SK-N-SH (cell line): ENCODE results near the gene SLC22A5. TPM values are rescaled to one million over a fixed set of nuclear protein-coding genes. Genes with fewer than 3 reads are reported as not detected.

Source experiments
- CTCF ChIA-PET: fragments of 300-600, 350-600 bp; formaldehyde crosslinking; extraction: SDS; loops from one replicate; lab custom pipeline; 2021; lab: Yijun Ruan, JAX
- POLR2A ChIA-PET: fragments of 350-600 bp; sonication (Branson Sonifier 250); formaldehyde crosslinking; extraction: SDS; loops from one replicate; lab custom pipeline; 2020; ENCODE audit warnings: antibody characterized with exemption, inconsistent platforms; lab: Yijun Ruan, JAX
- DNase-seq: peaks from one replicate; pipeline ENCODE4 v3.0.0; 2012
- H2AFZ ChIP-seq: fragments of 200-600 bp; sonication (generic); 2 replicates; pipeline ENCODE4 v1.8.1; 2016; ENCODE audit warnings: antibody characterized with exemption, mild to moderate bottlenecking, low read depth
- H3F3A ChIP-seq: fragments of 200-600 bp; sonication (generic); replicated peaks from 2 replicates; pipeline ENCODE3; 2016; ENCODE audit warnings: antibody characterized with exemption, mild to moderate bottlenecking; ENCODE audit not compliant: insufficient read depth
- H3K27ac ChIP-seq, 2 experiments: fragments of 200-500 bp in 1 of 2; fragments of 200-600 bp in 1 of 2; sonication (Bioruptor generic) in 1 of 2; sonication (generic), shearing (Covaris generic) in 1 of 2; 2 replicates each; pipeline versions ENCODE4 v1.5.1 to v1.6.1; 2014 to 2016; ENCODE audit warnings: low read depth in 2 of 2, inconsistent platforms in 1 of 2, low read length in 1 of 2, mild to moderate bottlenecking in 1 of 2, mixed read lengths in 1 of 2
- H3K27me3 ChIP-seq: fragments of 200-600 bp; sonication (generic), shearing (Covaris generic); 2 replicates; pipeline ENCODE4 v1.6.1; 2016; ENCODE audit warnings: mixed run types; ENCODE audit not compliant: insufficient read depth
- H3K36me3 ChIP-seq, 2 experiments: fragments of 200-500 bp in 1 of 2; fragments of 200-600 bp in 1 of 2; sonication (Bioruptor generic) in 1 of 2; sonication (generic) in 1 of 2; replicated peaks in 1 of 2; 2 replicates each; pipeline versions ENCODE3 to v1.5.1; 2014 to 2016; ENCODE audit warnings: low read length in 1 of 2, mild to moderate bottlenecking in 1 of 2; ENCODE audit not compliant: insufficient read depth in 2 of 2, control insufficient read depth in 1 of 2
- H3K4me1 ChIP-seq, 2 experiments: fragments of 200-500 bp in 1 of 2; fragments of 200-600 bp in 1 of 2; sonication (Bioruptor generic) in 1 of 2; sonication (generic), shearing (Covaris generic) in 1 of 2; 2 replicates each; pipeline versions ENCODE4 v1.5.1 to v1.6.1; 2014 to 2016; ENCODE audit warnings: low read depth in 1 of 2, low read length in 1 of 2, mixed run types in 1 of 2; ENCODE audit not compliant: insufficient read depth in 2 of 2, control insufficient read depth in 1 of 2
- H3K4me2 ChIP-seq: fragments of 200-600 bp; sonication (generic), shearing (Covaris generic); 2 replicates; pipeline ENCODE4 v1.6.1; 2017; ENCODE audit warnings: mixed run types
- H3K4me3 ChIP-seq, 2 experiments: fragments of 200-500 bp in 1 of 2; fragments of 200-600 bp in 1 of 2; sonication (Bioruptor generic) in 1 of 2; sonication (generic), shearing (Covaris generic) in 1 of 2; 2 replicates each; pipeline versions ENCODE4 v1.5.1 to v1.8.1; 2014 to 2016; ENCODE audit warnings: low read depth in 2 of 2, inconsistent platforms in 1 of 2, low read length in 1 of 2, mild to moderate bottlenecking in 1 of 2, mixed read lengths in 1 of 2, moderate library complexity in 1 of 2
- H3K79me2 ChIP-seq: fragments of 200-600 bp; sonication (generic); 2 replicates; pipeline ENCODE4 v1.8.1; 2017; ENCODE audit warnings: mild to moderate bottlenecking; ENCODE audit not compliant: insufficient read depth
- H3K9ac ChIP-seq: fragments of 200-600 bp; sonication (generic); 2 replicates; pipeline ENCODE4 v1.6.1; 2017; ENCODE audit warnings: mixed run types
- H3K9me2 ChIP-seq: fragments of 200-600 bp; sonication (generic); 2 replicates; pipeline ENCODE4 v1.6.1; 2017; ENCODE audit warnings: mixed run types
- H3K9me3 ChIP-seq: fragments of 200-600 bp; sonication (generic); 2 replicates; pipeline ENCODE4 v1.6.1; 2017; ENCODE audit warnings: mixed run types, mild to moderate bottlenecking, moderate library complexity
- H4K20me1 ChIP-seq: fragments of 200-600 bp; sonication (generic); 2 replicates; pipeline ENCODE4 v1.6.1; 2017; ENCODE audit warnings: mild to moderate bottlenecking, mixed run types; ENCODE audit not compliant: insufficient read depth
- CHD2 ChIP-seq: fragments of 150-350 bp; IDR thresholded peaks from 2 replicates; pipeline ENCODE4 v1.6.1; 2018; ENCODE audit warnings: low read length; ENCODE audit not compliant: partially characterized antibody
- CTCF ChIP-seq: fragments of 200-600 bp; sonication (generic); IDR thresholded peaks from 2 replicates; pipeline ENCODE4 v1.6.1; 2017; ENCODE audit warnings: antibody characterized with exemption, mild to moderate bottlenecking, moderate library complexity
- ELF1 ChIP-seq: IDR thresholded peaks from 2 replicates; pipeline ENCODE4 v1.4.0; 2012
- EZH2phosphoT487 ChIP-seq: fragments of 200-600 bp; sonication (generic); IDR thresholded peaks from 2 replicates; pipeline ENCODE4 v1.6.1; 2017; ENCODE audit warnings: low read depth, mixed run types, mild to moderate bottlenecking, antibody characterized with exemption, moderate library complexity, borderline replicate concordance
- FOSL2 ChIP-seq: IDR thresholded peaks from 2 replicates; pipeline ENCODE4 v1.4.0; 2012; ENCODE audit warnings: low read depth, mild to moderate bottlenecking, moderate library complexity, borderline replicate concordance
- FOXJ3 ChIP-seq: sonication (generic); formaldehyde crosslinking; IDR thresholded peaks from 2 replicates; pipeline ENCODE4 v1.5.1; 2020; ENCODE audit warnings: mild to moderate bottlenecking, missing genetic modification reagents
- FOXM1 ChIP-seq: IDR thresholded peaks from 2 replicates; pipeline ENCODE4 v1.4.0; 2012; ENCODE audit warnings: low read depth, mild to moderate bottlenecking
- GATA2 ChIP-seq: sonication (generic); formaldehyde crosslinking; IDR thresholded peaks from 2 replicates; pipeline ENCODE4 v1.5.0; 2020; ENCODE audit warnings: mild to moderate bottlenecking, missing genetic modification reagents
- IRF3 ChIP-seq: fragments of 150-350 bp; IDR thresholded peaks from 2 replicates; pipeline ENCODE4 v1.6.1; 2016; ENCODE audit warnings: mild to moderate bottlenecking, low read depth, low read length
- JUND ChIP-seq: IDR thresholded peaks from 2 replicates; pipeline ENCODE4 v1.4.0; 2012
- MAX ChIP-seq: IDR thresholded peaks from 2 replicates; pipeline ENCODE4 v1.4.0; 2012; ENCODE audit warnings: low read depth
- MEF2A ChIP-seq: IDR thresholded peaks from 2 replicates; pipeline ENCODE4 v1.4.0; 2012; ENCODE audit warnings: low read depth, borderline replicate concordance
- NFIC ChIP-seq: IDR thresholded peaks from 2 replicates; pipeline ENCODE4 v1.4.0; 2012; ENCODE audit warnings: borderline replicate concordance
- NRF1 ChIP-seq: IDR thresholded peaks from 2 replicates; pipeline ENCODE4 v1.6.1; 2012; ENCODE audit warnings: low read depth, mild to moderate bottlenecking, low read length
- POLR2AphosphoS5 ChIP-seq: IDR thresholded peaks from 2 replicates; pipeline ENCODE4 v1.6.1; 2012; ENCODE audit warnings: low read depth, low read length
- RCOR1 ChIP-seq: fragments of 150-350 bp; IDR thresholded peaks from 2 replicates; pipeline ENCODE4 v1.6.1; 2017; ENCODE audit warnings: antibody characterized with exemption, low read length
- RFX5 ChIP-seq: IDR thresholded peaks from 2 replicates; pipeline ENCODE4 v1.6.1; 2012; ENCODE audit warnings: mild to moderate bottlenecking, improper control_type of control experiment, low read length
- TAF1 ChIP-seq: IDR thresholded peaks from 2 replicates; pipeline ENCODE4 v1.6.1; 2012; ENCODE audit warnings: low read depth, mild to moderate bottlenecking, low read length, moderate library complexity, borderline replicate concordance
- TEAD4 ChIP-seq: IDR thresholded peaks from 2 replicates; pipeline ENCODE4 v1.4.0; 2012; ENCODE audit warnings: mild to moderate bottlenecking, borderline replicate concordance; ENCODE audit not compliant: insufficient read depth
- USF2 ChIP-seq: fragments of 150-350 bp; IDR thresholded peaks from 2 replicates; pipeline ENCODE4 v1.6.1; 2017; ENCODE audit warnings: antibody characterized with exemption, low read length, low read depth, borderline replicate concordance
- WGBS: methylation state at CpG from one replicate; pipeline ENCODE4 v1.1.6; 2017; ENCODE audit warnings: low lambda C conversion rate; 5-methylcytosine and 5-hydroxymethylcytosine counted together
- polyA plus RNA-seq, 3 experiments: library from polyadenylated mRNA; depleted of rRNA; stranded (reverse); fragments of >200 nt; gene quantifications; 2 replicates each; pipeline ENCODE4 v1.2.3, GENCODE V29; 2012

The SLC22A5 gene
- polyA plus RNA-seq, 1 of the 3 experiments (the other 2 are of a cell fraction) = 8.3 TPM

GRCh38 chr5:132428484-132429462 lies 59.3 kb downstream of the SLC22A5 start (continued):
- 0 out of 2 replicates have a peak, but pooled peaks have one; percentile 16 for TF ChIP-seq MAX
- TF ChIP-seq JUND = peak; percentile 84
- no peak for TF ChIP-seq TAF1
- no peak for TF ChIP-seq NRF1
- no peak for TF ChIP-seq EZH2phosphoT487
- no peak for TF ChIP-seq POLR2AphosphoS5
- no peak for TF ChIP-seq CTCF
- TF ChIP-seq MEF2A = no peak
- no peak for TF ChIP-seq RCOR1
- no peak for TF ChIP-seq FOXJ3 (CRISPR knock-in tag)
- TF ChIP-seq TEAD4 = peak; percentile 71; the same call in 1 of the 2 replicates
- no peak for TF ChIP-seq USF2
- TF ChIP-seq FOSL2 = peak; percentile 87

GRCh38 chr5:132429463-132430440 lies 60.2 kb downstream of the SLC22A5 start:
- Histone ChIP-seq H3K4me2 (peak overlapping the region; percentile 42), H3K9me2 (no peaks in the 10 kb centered on the region), H2AFZ (no peak overlapping the region), H3F3A (peaks cover 11% of the 10 kb centered on the region), H3K9ac (no peak overlapping the region), H3K27me3 (no peaks in the 10 kb centered on the region), H4K20me1 (no peaks in the 10 kb centered on the region), H3K4me3 (no peak overlapping the region), H3K79me2 (no peaks in the 10 kb centered on the region), H3K4me1 (peaks cover 39 to 53% of the 10 kb centered on the region in 2 experiments), H3K27ac (peak overlapping the region; percentile 53 to 78; a peak in 3 of 4 replicates), H3K36me3 (no peaks in the 10 kb centered on the region), H3K9me3 (no peaks in the 10 kb centered on the region)
- ChIA-PET CTCF (interaction anchor here (1.3 to 5.8 kb wide), 5 partner anchors 9 to 66 kb away, joined by 5 to 27 read pairs (median 7); partner anchors contain the start of gene IRF1), POLR2A (no interaction called here)
- WGBS = 69% methylated on average over 6 of the region's 6 CpGs
- no peak for DNase-seq
- TF ChIP-seq ELF1 (no peak), TAF1 (no peak), FOSL2 (no peak), RFX5 (no peak), NRF1 (no peak), EZH2phosphoT487 (no peak), CHD2 (no peak), NFIC (no peak), GATA2 (CRISPR knock-in tag) (no peak; the same call in 1 of the 2 replicates), CTCF (no peak), MAX (no peak), POLR2AphosphoS5 (no peak), FOXM1 (no peak), IRF3 (no peak)
